ENCODE data around the gene SLC10A7. TPM values are rescaled to one million over a fixed set of nuclear protein-coding genes. Genes with fewer than 3 reads are reported as not detected.

The SLC10A7 gene
- total and polyA plus RNA-seq, 12 donors = 1.3 to 6.6 (median 4.4) TPM

- no peaks in the 10 kb centered on the region for H3K9me3 ChIP-seq
- peaks cover 0 to 10% (median 0%) of the 10 kb centered on the region in 9 donors for H3K4me1 ChIP-seq
- no peaks in the 10 kb centered on the region for H3K27me3 ChIP-seq
- DNase-seq = peak in 1 of 2 donors; percentile 17
- no peak overlapping the region for H3K4me3 ChIP-seq
- intact Hi-C loops (cut with DNase I) = no loop called here
- WGBS, 2 donors = 42 to 50% methylated on average over 4 of the region's 4 CpGs
- peak overlapping the region in 7 of 10 donors; percentile 5 to 61 (median 39) for H3K27ac ChIP-seq
- ATAC-seq = peak in 6 of 8 donors; percentile 55 to 93 (median 80)
- no peaks in the 10 kb centered on the region for H3K36me3 ChIP-seq
- no peak for TF ChIP-seq CTCF (IDR thresholded peaks at IDR 0.05)
Observed at GRCh38 chr4:146407669-146408084, 114.1 kb downstream of the SLC10A7 start.

- H3K27ac ChIP-seq = peak overlapping the region in 5 of 10 donors; percentile 5 to 60 (median 39)
- no peak for ATAC-seq
- intact Hi-C loops (cut with DNase I) = no loop called here
Observed at GRCh38 chr4:146407257-146407656, 114.5 kb downstream of the SLC10A7 start.

GRCh38 chr4:146401274-146401673 lies 120.5 kb downstream of the SLC10A7 start:
- no peak for DNase-seq
- Histone ChIP-seq H3K36me3 (no peaks in the 10 kb centered on the region), H3K9me3 (no peaks in the 10 kb centered on the region), H3K4me3 (no peak overlapping the region), H3K27ac (no peak overlapping the region), H3K4me1 (peaks cover 0 to 5% (median 0%) of the 10 kb centered on the region in 9 donors), H3K27me3 (no peaks in the 10 kb centered on the region)
- no peak for ATAC-seq
- intact Hi-C loops (cut with DNase I) = loop anchor here in 1 of 10 donors (5.0 kb wide), 1 partner anchor 116 kb away; no protein-coding TSS in a partner anchor
- 90 to 93% methylated on average over 2 of the region's 2 CpGs for WGBS, 2 donors
- no peak for TF ChIP-seq CTCF (IDR thresholded peaks at IDR 0.05)

More at GRCh38 chr4:146407257-146407656, 114.5 kb downstream of the SLC10A7 start:
- TF ChIP-seq CTCF (IDR thresholded peaks at IDR 0.05) = no peak
- Histone ChIP-seq H3K4me1 (peaks cover 0 to 10% (median 0%) of the 10 kb centered on the region in 9 donors), H3K27me3 (no peaks in the 10 kb centered on the region), H3K36me3 (no peaks in the 10 kb centered on the region), H3K9me3 (no peaks in the 10 kb centered on the region), H3K4me3 (no peak overlapping the region)
- no peak for DNase-seq
- WGBS, 2 donors = 63 to 64% methylated on average over 3 of the region's 3 CpGs

- ATAC-seq (no peak), DNase-seq (no peak)
- H3K9me3 ChIP-seq = no peaks in the 10 kb centered on the region
- no peaks in the 10 kb centered on the region for H3K27me3 ChIP-seq
- peaks cover 0 to 5% (median 0%) of the 10 kb centered on the region in 9 donors for H3K4me1 ChIP-seq
- WGBS, 2 donors = 53 to 59% methylated on average over 6 of the region's 6 CpGs
- no peaks in the 10 kb centered on the region for H3K36me3 ChIP-seq
- no peak for TF ChIP-seq CTCF (IDR thresholded peaks at IDR 0.05)
- intact Hi-C loops (cut with DNase I) = no loop called here
- H3K4me3 ChIP-seq = no peak overlapping the region
- no peak overlapping the region for H3K27ac ChIP-seq
Observed at GRCh38 chr4:146398896-146399445, 122.8 kb downstream of the SLC10A7 start.
